NOMO-1 treated with dmso at 0.1 percent for 144 hours (cell line): ENCODE measurements around the gene KIT.
A peak's percentile ranks its signal among the peaks of the same experiment; 100 is the strongest.

Experiments used
- DNase-seq: peaks from one replicate; lab custom pipeline; 2025; ENCODE audit not compliant: unreplicated experiment; lab: John Stamatoyannopoulos, UW

KIT gene

DNA sequence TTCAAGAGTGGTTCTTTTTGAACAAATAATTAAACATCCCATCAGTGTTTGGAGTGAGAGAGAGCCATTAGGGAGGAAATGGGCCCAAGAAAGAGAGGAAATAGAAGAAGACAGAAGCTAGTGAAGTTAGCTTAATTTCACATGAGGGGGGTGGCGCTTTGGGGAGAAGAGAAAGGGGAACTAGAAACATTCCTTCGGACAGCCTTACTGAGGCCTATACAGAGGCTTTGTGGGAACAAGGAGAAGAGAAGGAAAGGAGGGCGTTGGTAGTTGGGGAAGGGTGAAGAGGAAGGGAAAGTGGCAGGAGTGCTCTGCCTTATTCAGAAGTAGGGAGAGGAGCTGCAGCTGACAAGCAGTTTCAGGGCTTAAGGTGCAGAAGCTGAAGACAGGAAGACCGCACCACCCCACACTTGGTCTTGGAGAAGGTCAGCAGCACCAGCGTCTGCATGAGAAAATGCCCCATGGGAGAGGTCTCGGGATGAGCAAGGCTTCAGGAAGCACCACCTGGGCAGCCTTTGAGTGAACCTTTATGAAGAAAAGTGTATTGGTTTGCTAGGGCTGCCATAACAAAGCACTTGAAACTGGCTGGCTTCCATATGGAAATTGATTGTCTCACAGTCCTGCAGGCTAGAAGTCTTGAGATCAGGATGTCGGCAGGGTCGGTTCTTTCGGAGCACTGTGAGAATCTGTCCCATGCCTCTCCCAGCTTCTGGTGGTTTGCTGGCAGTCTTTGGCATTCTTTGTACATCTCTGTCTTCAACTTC lies 85.1 kb downstream of the KIT start:
- peak; percentile 51 for DNase-seq

DNA sequence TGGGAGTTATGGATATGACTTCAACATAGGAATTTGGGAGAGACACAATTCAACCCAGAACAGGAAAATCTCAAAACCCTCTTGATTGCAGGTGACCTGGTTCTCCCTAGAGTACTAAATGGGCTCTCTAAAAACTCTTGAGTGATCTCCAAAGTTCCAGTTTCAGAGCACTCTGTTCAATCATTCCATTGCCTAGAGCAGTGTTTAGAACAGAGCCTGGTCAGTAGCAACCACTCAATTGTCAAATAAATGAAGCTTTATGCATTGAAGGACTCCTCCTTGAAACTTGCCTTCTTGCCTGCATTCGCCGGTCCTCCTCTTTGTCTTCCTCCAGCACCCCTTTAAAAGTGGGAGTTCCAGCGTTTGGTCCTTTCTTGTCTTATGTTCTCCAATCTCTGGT lies 85.8 kb downstream of the KIT start:
- no peak for DNase-seq

DNA sequence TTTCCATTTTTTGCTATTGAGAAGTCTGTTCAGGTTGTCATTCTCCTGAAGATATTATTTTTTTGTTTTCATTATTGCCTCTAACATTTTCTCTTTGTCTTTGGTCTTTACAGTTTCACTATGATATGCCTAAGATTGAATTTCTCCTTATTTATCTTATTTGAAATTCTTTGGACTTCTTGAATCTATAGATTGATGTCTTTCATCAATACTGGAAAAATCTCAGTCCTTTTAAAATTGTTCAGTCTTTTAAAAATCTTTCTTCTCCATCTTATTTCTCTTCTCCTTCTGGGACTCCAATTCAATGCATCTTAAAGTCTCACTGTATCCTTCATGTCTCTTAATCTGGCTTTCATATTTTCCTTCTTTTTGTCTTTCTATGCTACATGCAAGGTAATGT lies 86.7 kb downstream of the KIT start:
- DNase-seq = no peak

DNA sequence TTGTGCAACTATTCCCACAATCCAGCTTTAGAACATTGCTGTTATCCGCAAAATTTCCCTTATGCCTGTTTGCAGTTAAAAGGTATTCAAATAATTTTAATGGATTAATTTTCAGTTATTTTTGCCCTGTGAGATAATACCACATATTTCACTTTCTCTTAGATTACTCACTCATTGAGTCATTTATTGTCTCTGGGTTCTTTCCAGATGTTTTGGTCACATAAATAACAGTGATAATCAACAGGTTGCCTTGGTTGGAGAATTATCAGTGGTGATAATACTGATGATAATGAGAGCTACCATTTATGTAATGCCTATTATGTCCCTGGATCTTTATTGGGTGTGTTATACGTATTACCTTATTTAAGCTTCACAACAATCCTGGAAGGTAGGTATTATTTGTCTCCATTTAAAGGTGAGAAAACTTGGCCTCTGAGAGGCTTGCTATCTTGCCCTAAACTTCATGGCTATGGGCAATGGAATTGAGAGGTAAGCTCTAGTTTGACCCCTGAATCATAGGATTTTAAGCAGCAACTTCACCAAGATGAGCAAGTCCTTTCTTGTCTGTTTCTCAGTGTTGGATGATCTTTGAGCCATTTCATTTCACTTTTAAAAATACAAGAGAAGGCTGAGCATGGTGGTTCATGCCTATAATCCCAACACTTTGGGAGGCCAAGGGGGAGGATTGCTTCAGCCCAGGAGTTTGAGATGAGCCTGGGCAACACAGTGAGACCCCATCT lies 87.4 kb downstream of the KIT start:
- no peak for DNase-seq

DNA sequence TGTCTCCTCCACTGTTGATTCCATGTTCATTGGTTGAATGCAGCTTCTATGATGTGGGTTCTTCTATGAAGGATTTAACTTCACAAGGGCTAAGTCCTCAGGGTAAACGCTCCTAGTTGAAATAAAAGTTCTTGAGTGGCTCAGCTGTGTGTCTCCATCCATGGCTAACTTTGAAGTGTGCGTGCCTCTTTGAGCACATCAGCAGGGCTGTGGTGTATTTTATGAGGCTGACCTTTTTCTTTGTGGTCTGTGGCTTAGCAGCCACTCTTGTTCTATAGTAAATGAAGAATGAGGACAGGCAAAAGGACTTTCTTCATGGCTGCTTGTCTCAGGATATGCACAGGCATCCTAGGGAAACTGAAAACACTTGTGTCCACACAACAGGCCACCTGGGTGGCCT lies 88.5 kb downstream of the KIT start:
- peak; percentile 36 for DNase-seq

DNA sequence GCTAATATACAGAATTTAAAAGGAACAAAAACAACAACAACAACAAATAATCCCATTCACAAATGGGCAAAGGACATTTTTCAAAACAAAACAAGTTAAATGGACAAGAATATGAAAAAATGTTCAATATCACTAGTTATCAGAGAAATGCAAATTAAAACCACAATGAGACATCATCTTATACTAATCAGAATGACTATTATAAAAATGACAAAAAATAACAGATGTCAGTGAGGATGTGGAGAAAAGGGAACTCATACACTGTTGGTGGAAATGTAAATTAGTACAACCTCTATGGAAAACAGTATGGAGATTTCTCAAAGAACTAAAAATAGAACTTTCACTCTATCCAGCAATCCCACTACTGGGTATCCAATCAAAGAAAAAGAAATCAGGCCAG lies 92.6 kb downstream of the KIT start:
- no peak for DNase-seq

DNA sequence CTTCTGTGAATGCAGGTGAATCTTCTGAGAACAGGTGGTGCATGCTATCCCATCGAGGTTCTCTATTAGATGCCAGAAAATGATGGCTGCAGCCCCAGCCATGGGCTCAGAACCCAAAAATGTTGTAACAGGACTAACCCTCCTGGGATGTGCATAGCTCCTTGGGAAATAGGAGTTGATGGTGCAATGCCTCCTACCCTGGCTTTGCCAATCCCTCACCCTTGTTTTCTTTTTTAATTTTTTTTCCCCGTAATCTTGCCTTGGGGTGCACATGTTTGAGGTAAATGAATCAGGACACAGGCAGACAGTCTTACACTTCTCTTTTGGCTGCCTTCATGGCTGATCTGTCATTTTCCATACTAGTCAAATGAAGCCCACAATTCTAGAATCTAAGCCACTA lies 96.6 kb downstream of the KIT start:
- DNase-seq = no peak

DNA sequence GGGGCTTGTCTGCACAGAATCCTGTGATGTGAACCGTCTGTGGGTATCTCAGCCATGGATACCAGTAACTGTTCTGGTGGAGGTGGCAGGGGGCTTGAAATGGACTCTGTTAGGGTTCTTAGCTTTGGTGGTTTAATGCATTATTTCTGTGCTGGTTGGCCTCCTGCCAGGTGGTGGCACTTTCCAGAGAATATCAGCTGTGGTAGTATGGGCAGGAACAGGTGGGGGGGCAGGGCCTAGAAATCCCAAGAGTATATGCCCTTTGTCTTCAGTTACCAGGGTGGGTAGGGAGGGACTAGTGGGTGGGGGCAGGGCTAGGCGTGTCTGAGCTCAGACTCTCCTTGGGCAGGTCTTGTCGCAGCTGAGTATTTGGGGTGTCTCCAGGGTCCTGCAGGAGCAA lies 106.7 kb downstream of the KIT start:
- no peak for DNase-seq

DNA sequence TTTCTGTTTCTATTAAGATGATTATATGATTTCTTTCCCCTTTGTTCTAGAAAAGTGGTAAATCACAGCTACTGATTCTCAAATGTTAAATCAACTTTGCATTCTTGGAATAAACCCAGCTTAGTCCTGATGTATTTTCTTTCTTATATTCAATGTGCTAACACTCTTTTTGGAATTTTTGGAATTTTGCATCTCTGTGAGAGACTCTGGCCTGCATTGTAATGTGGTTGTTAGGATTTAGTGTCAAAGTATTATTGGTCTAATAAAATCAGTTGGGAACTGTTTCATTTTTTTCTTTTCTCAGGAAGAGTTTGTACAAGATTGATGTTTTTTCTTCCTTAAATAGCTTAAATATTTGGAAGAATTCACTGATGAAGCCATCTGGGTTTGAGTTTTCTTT lies 109.6 kb downstream of the KIT start:
- no peak for DNase-seq

DNA sequence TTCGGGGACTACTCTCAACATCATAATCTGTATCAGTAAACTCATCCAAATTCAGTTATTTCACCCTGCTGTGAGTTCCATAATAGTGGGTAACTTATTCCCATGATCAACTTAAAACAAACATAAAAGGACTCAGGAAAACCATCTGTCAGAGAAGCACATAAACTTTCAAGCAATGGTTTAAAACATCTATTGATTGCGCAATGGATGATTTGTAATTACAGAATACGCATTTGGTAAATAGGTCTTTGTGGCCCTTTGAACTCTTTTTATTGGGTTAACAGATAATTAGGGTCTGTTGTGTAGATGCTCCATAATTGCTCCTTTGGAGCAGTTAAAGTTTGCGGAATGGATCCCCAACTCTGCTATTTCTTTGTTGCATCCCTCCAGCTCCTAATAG lies 115.3 kb downstream of the KIT start:
- no peak for DNase-seq

DNA sequence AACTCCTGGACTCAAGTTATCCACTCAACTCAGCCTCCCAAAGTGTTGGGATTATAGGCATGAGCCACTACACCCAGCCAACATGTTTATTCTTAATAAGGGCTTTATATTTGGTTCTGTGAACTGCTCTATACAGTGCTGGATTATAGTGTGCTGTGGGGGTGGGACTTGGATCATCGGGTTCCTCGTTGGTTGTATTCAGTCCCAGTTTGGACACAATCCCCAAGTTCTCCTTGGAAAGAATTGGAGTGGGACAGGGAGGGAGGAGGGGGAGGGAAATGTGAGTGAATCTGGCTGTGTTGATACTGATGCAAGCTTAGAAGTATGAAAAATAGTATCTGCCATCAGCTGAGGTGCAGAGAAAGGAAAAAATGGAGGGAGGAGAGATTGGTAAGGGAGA lies 121.3 kb downstream of the KIT start:
- no peak for DNase-seq

DNA sequence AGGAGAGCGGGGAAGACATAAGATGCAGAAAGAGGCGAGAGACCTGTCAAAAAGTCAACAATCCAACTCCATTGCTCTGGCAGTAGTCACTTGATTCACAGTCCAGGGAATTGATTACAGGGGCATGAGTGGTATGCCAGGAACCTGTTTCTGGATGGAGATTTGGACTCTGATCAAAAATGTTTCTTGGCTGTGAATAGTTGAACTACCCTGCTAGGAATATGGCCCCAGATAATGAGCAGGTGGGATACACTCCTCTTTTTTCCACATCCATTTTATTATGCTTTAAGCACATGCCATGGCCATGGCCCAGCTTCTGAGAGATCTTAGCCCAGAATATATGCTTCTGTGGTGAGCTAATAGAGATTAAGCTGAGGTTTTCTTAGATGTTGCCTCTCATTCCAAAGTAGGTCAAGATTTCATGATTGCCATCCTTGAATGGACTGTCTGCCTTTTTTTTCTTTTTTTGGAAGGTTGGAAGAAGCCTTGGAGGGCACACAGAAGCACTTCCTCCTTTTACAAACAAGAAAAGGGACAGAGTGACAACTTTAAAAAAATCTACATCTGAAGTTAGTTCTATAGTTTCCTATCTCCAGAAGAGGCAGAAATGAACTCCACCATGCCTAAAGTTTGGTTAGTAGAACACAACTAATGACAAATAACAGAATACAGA lies 121.9 kb downstream of the KIT start:
- DNase-seq = peak; percentile 46

DNA sequence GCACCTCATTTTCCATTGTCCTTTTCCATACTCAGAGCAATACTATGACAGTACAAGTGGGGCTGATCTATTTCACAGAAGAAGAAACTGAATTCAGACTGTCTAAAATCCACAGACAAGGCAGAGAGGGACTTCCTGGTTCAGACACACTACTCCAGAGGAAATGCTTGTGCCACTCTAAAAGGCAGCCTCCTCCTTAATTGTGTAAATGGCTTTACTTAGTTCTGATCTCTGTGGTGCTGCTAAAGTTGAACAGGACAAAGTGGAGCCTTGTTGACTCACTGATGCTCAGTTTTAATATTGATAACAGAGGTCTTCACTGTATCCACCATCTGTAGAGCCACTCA lies 122.4 kb downstream of the KIT start:
- DNase-seq = peak; percentile 46

DNA sequence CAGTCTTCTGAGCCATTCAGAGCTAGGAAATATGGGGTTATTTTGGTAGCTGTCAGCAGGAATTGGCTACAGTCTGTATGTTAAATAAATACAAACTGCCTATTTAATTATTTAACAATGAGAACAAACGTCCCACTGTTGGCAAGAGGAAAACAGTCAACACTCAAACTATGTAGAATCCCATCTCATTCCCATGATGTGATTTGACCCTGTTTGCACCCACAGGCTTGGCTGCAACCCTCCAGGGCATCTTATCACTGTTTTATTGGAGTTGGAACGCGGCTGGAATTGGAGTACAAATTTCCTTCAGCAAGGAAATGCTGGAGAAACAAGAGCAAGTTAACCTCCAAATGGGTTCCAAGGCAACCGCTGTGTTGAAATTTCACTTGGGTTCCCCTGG lies 124.0 kb downstream of the KIT start:
- DNase-seq = no peak

DNA sequence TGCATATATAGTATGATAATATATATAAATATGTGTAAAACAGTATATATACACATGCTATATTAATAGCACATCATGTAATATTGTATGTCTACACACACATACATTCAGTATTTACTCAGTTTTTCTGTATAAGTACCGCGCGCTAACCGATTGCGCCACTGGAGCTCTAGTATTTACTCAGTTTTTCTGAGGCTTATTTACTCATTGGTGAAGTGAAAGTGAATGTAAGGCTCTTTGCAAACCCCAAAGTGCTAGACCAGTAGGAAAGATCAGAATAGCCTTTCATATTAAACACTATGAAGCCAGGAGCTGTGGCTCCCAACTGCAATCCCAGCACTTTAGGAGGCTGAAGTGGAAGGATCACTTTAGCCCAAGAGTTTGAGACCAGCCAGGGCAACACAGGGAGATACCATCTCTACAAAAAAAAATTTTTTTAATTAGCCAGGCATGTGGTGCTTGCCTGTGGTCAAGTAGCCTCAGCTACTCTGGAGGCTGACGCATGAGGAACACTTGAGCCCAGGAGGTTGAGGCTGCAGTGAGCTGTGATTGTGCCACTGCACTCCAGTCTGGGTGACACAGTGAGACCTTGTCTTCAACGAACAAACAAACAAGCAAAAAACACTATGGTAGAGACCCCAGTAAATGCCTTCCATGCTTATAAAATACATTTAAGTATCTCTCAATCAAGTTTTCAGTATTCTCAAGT lies 125.8 kb downstream of the KIT start:
- peak; percentile 12 for DNase-seq

DNA sequence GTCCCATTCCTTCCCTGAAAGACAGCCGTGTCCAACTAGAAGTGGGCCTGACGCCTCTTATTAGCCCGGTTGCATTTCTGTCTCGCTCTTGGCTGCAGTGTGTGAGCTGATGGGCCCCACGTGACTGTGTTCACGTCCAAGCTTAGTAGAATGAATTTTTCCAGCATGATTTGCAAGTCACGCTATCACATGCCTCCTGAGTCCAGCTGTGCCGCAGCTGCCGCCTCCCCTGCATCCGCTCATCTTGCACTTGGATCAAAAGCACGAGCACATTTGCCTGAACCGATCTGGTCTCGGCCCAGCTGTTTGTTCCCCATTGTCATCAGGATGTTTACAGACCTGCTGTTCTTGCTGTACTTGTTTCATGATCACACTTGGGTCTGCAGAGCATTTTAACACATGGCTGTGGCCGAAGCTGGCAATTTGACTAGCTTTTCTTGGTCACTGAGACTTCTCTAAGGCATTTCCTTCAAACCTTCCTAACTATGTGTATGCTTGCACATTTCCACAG lies 126.5 kb downstream of the KIT start:
- no peak for DNase-seq
